ENCODE data around the gene MYH6.
"Not testable (repeated sequence)": the region's sequence is repeated elsewhere in the genome, so short reads cannot be mapped to it uniquely, and the experiment has no call there.

Gene MYH6

DNA sequence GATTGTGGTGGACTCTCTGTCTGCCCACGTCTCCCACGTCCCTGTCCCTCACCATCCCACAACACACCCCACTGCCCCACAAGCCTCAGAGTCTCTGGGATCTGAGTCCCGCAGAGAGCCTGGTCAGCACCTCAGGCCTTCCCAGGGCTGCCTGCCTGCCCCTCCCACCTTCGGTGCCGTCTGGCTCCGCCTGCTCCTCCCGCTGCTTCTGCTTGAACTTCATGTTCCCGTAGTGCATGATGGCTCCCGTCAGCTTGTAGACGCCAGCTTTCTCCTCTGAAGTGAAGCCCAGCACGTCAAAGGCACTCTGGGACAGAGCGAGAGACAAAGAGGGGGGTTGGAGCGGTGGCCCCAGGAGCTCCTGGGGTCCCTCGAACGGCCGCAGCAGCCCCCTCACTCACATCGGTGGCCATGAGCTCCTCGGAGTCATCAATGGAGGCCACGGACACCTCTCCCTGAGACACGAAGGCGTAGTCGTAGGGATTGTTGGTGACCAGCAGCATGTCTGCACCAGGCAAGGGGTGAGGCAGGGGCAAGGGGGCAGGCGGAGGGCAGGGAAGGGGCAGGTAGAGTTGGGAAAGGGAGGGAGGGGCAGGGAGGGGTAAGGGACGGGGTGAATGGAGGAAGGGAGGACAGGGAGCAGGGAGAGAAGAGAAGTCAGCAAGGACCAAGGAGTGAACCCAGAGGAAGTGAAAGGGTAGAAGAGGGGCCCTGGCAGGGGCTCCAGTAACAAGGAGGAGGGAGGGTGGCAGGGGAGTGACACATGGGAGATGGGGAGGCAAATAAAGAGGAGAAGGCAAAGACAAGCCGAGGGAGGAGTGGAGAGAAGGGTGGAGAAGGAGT is 5.6 kb downstream of the MYH6 start:
- Histone ChIP-seq H3K27me3 (ENCODE audit: insufficient read depth, low read length) (peaks cover 6% of the 10 kb centered on the region; the same call in 1 of the 2 replicates), H3K36me3 (ENCODE audit: insufficient read depth, low read length) (no peaks in the 10 kb centered on the region), H3K79me2 (ENCODE audit: insufficient read depth, low read length) (no peaks in the 10 kb centered on the region), H3K4me1 (ENCODE audit: insufficient read depth, low read length, severe bottlenecking) (no peaks in the 10 kb centered on the region), H2AFZ (ENCODE audit: low read length) (no peak overlapping the region), H3K9me2 (ENCODE audit: low read depth, low read length) (no peaks in the 10 kb centered on the region), H3F3A (ENCODE audit: insufficient read depth, low read length) (no peaks in the 10 kb centered on the region), H3K27ac (ENCODE audit: low read depth, low read length, poor library complexity, severe bottlenecking) (no peak overlapping the region), H3K4me3 (ENCODE audit: low read depth, low read length, poor library complexity, severe bottlenecking) (no peak overlapping the region), H3K4me2 (ENCODE audit: low read length) (no peak overlapping the region), H3K9me3 (ENCODE audit: low read length) (no peaks in the 10 kb centered on the region), H4K20me1 (ENCODE audit: insufficient read depth, low read length) (no peaks in the 10 kb centered on the region), H3K9ac (ENCODE audit: low read length) (no peak overlapping the region)
- no peak for TF ChIP-seq EZH2 (IDR thresholded peaks at IDR 0.05; ENCODE audit: borderline replicate concordance, low read length)
- no peak for TF ChIP-seq CTCF (IDR thresholded peaks at IDR 0.05; ENCODE audit: low read length)

DNA sequence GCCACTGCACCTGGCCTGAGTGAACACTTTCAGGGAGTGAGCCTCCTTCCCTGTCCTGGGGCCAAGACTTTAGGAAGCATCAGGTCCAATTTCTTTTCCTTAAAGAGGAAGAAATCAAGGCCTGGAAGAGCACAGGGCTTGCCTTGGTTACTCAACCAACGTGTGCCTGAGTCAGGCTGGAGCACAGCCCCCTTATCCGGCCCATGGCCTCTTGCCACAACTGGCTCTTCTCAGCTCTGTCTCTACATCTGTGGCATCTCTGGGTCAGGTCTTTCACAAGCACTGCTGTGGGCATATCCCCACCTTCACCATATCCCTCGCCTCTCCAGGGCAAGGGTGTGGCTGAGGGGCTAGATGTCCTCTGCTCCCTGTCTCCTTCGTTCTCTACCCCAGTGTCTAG is 6.8 kb downstream of the MYH6 start:
- H3K9ac ChIP-seq (ENCODE audit: low read length), result no peak overlapping the region
- H3K36me3 ChIP-seq (ENCODE audit: insufficient read depth, low read length), result no peaks in the 10 kb centered on the region
- peaks cover 6% of the 10 kb centered on the region; the same call in 1 of the 2 replicates for H3K27me3 ChIP-seq (ENCODE audit: insufficient read depth, low read length)
- no peaks in the 10 kb centered on the region for H4K20me1 ChIP-seq (ENCODE audit: insufficient read depth, low read length)
- H3K4me2 ChIP-seq (ENCODE audit: low read length), result no peak overlapping the region
- TF ChIP-seq CTCF (IDR thresholded peaks at IDR 0.05; ENCODE audit: low read length) (no peak), EZH2 (IDR thresholded peaks at IDR 0.05; ENCODE audit: borderline replicate concordance, low read length) (no peak)
- H3F3A ChIP-seq (ENCODE audit: insufficient read depth, low read length), result no peaks in the 10 kb centered on the region
- no peak overlapping the region for H3K27ac ChIP-seq (ENCODE audit: low read depth, low read length, poor library complexity, severe bottlenecking)
- no peak overlapping the region for H2AFZ ChIP-seq (ENCODE audit: low read length)
- no peaks in the 10 kb centered on the region for H3K79me2 ChIP-seq (ENCODE audit: insufficient read depth, low read length)
- H3K9me3 ChIP-seq (ENCODE audit: low read length), result no peaks in the 10 kb centered on the region
- no peak overlapping the region for H3K4me3 ChIP-seq (ENCODE audit: low read depth, low read length, poor library complexity, severe bottlenecking)
- no peaks in the 10 kb centered on the region for H3K4me1 ChIP-seq (ENCODE audit: insufficient read depth, low read length, severe bottlenecking)
- H3K9me2 ChIP-seq (ENCODE audit: low read depth, low read length), result no peaks in the 10 kb centered on the region

GRCh38 chr14:23400496-23401149 is 7.5 kb downstream of the MYH6 start:
- H3K9me2 ChIP-seq (ENCODE audit: low read depth, low read length); H3K9ac ChIP-seq (ENCODE audit: low read length); H3K4me2 ChIP-seq (ENCODE audit: low read length); H3K9me3 ChIP-seq (ENCODE audit: low read length); H3K4me3 ChIP-seq (ENCODE audit: low read depth, low read length, poor library complexity, severe bottlenecking); H3K36me3 ChIP-seq (ENCODE audit: insufficient read depth, low read length); H4K20me1 ChIP-seq (ENCODE audit: insufficient read depth, low read length); H3K27ac ChIP-seq (ENCODE audit: low read depth, low read length, poor library complexity, severe bottlenecking); H2AFZ ChIP-seq (ENCODE audit: low read length); H3K4me1 ChIP-seq (ENCODE audit: insufficient read depth, low read length, severe bottlenecking); H3K79me2 ChIP-seq (ENCODE audit: insufficient read depth, low read length); H3K27me3 ChIP-seq (ENCODE audit: insufficient read depth, low read length); H3F3A ChIP-seq (ENCODE audit: insufficient read depth, low read length): not testable (repeated sequence)
